ENCODE results near the gene HIRA.
"Not testable (repeated sequence)": the region's sequence is repeated elsewhere in the genome, so short reads cannot be mapped to it uniquely, and the experiment has no call there.

DNA sequence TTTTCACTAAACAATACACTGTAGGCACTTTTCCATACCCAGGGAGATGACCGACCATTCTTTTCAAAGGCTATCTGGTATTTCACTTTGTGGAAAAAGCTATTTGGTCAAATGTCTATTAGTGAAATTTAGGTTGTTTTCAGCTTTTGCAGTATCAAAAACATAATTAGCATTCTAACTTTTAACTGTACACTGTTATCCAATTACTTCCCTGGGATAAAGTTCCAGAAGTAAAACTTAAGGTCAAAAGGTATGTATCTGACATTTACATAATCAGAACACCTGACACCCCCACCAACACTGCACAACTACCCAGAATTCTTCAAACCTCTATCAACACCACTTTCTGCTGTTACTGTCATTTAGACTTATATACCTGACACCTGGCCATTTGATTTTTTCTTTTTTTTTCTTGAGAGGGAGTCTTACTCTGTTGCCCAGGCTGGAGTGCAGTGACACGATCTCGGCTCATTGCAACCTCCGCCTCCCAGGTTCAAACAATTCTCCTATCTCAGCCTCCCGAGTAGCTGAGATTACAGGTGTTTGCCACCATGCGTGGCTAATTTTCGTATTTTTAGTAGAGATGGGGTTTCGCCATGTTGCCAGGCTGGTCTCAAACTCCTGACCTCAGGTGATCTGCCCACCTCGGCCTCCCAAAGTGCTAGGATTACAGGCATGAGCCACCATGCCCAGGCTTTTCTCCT, 13.9 kb upstream of the HIRA start:
- not testable (repeated sequence) for TF ChIP-seq CTCF, POLR2A (IDR thresholded peaks at IDR 0.05)
